PFSK-1 (cell line): ENCODE data around the gene CCDC196.

Source experiments
- FOXP2 ChIP-seq: optimal IDR thresholded peaks from 2 replicates; pipeline ENCODE3; 2011; ENCODE audit warnings: borderline replicate concordance, control low read depth, inconsistent platforms; ENCODE audit not compliant: insufficient read depth; ENCODE audit errors: extremely low read length, extremely low read depth
- POLR2AphosphoS5 ChIP-seq: IDR thresholded peaks from 2 replicates; pipeline ENCODE4 v1.6.1; 2012; ENCODE audit warnings: low read depth, mild to moderate bottlenecking, control low read depth, low read length, moderate library complexity
- SIN3A ChIP-seq: IDR thresholded peaks from 2 replicates; pipeline ENCODE4 v1.6.1; 2012; ENCODE audit warnings: mild to moderate bottlenecking, low read length, moderate library complexity, borderline replicate concordance; ENCODE audit not compliant: insufficient read depth
- TAF1 ChIP-seq: IDR thresholded peaks from 2 replicates; pipeline ENCODE4 v1.6.1; 2012; ENCODE audit warnings: low read length, control low read depth, borderline replicate concordance; ENCODE audit not compliant: insufficient read depth
- TF ChIP-seq, protein P1 (sequence below), 2 experiments: IDR thresholded peaks; 2 replicates each; pipeline versions ENCODE4 v1.6.1 to v1.8.0; 2011 to 2012; ENCODE audit warnings: low read depth in 2 of 2, low read length in 2 of 2, control low read depth in 1 of 2, inconsistent platforms in 1 of 2, mild to moderate bottlenecking in 1 of 2, moderate library complexity in 1 of 2; ENCODE audit not compliant: insufficient read depth in 1 of 2

DNA sequence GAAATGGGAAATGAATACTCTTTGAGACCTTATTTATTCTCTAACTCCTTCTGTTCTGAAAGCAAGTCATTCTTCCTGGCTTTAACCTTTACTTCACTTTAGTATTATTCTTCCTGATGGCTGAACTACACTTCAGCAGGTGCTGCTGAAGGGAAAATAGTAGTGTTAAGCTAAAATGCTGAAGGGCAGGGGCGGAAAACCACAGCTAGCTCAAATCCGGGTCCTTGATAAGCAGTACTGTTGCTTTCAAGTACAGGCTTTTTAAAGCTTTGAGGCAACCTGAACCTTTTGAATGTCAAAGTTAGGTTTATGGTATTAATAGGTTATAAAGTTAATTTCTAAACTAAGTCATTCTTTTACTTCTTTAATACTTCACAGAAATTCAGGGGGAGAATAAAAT lies 10.7 kb downstream of the CCDC196 start:
- no peak for TF ChIP-seq POLR2AphosphoS5
- TF ChIP-seq SIN3A = no peak
- no peak for TF ChIP-seq TAF1
- TF ChIP-seq, protein P1, sequence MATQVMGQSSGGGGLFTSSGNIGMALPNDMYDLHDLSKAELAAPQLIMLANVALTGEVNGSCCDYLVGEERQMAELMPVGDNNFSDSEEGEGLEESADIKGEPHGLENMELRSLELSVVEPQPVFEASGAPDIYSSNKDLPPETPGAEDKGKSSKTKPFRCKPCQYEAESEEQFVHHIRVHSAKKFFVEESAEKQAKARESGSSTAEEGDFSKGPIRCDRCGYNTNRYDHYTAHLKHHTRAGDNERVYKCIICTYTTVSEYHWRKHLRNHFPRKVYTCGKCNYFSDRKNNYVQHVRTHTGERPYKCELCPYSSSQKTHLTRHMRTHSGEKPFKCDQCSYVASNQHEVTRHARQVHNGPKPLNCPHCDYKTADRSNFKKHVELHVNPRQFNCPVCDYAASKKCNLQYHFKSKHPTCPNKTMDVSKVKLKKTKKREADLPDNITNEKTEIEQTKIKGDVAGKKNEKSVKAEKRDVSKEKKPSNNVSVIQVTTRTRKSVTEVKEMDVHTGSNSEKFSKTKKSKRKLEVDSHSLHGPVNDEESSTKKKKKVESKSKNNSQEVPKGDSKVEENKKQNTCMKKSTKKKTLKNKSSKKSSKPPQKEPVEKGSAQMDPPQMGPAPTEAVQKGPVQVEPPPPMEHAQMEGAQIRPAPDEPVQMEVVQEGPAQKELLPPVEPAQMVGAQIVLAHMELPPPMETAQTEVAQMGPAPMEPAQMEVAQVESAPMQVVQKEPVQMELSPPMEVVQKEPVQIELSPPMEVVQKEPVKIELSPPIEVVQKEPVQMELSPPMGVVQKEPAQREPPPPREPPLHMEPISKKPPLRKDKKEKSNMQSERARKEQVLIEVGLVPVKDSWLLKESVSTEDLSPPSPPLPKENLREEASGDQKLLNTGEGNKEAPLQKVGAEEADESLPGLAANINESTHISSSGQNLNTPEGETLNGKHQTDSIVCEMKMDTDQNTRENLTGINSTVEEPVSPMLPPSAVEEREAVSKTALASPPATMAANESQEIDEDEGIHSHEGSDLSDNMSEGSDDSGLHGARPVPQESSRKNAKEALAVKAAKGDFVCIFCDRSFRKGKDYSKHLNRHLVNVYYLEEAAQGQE (IDR thresholded peaks at IDR 0.05; ENCODE audit: insufficient read depth in 1 of 2, low read depth in 2 of 2, low read length in 2 of 2) = no peak
- TF ChIP-seq FOXP2 = no peak
